Loucy (cell line): ENCODE measurements around the gene SMG7.

Experiments used
- H2AFZ ChIP-seq: fragments of 200-600 bp; sonication (generic); 2 replicates; pipeline ENCODE4 v1.6.0; 2016; ENCODE audit warnings: antibody characterized with exemption, mild to moderate bottlenecking, low read length, moderate library complexity
- H3F3A ChIP-seq: fragments of 200-600 bp; 2 replicates; pipeline ENCODE4 v1.6.0; 2016; ENCODE audit warnings: antibody characterized with exemption, low read depth, mild to moderate bottlenecking
- H3K27me3 ChIP-seq: fragments of 200-600 bp; sonication (generic); 2 replicates; pipeline ENCODE4 v1.6.1; 2014; ENCODE audit warnings: low read length, mild to moderate bottlenecking; ENCODE audit not compliant: insufficient read depth, poor library complexity, severe bottlenecking
- H3K36me3 ChIP-seq: fragments of 200-600 bp; sonication (generic); 2 replicates; pipeline ENCODE4 v1.6.1; 2016; ENCODE audit warnings: low read length; ENCODE audit not compliant: insufficient read depth
- H3K4me1 ChIP-seq: fragments of 200-600 bp; sonication (generic); 2 replicates; pipeline ENCODE4 v1.5.1; 2014; ENCODE audit warnings: low read length, mild to moderate bottlenecking; ENCODE audit not compliant: insufficient read depth, poor library complexity, severe bottlenecking
- H3K4me2 ChIP-seq: fragments of 200-600 bp; sonication (generic); 2 replicates; pipeline ENCODE4 v1.6.0; 2014; ENCODE audit warnings: antibody characterized with exemption, low read length, low read depth, mild to moderate bottlenecking; ENCODE audit not compliant: poor library complexity, severe bottlenecking
- H3K4me3 ChIP-seq: fragments of 200-600 bp; sonication (generic); 2 replicates; pipeline ENCODE4 v1.5.1; 2014; ENCODE audit warnings: low read length, mild to moderate bottlenecking, mixed read lengths; ENCODE audit not compliant: poor library complexity, severe bottlenecking
- H3K79me2 ChIP-seq: fragments of 200-600 bp; sonication (generic); 2 replicates; pipeline ENCODE4 v1.6.1; 2014; ENCODE audit warnings: low read length; ENCODE audit not compliant: insufficient read depth
- H3K9ac ChIP-seq: fragments of 200-600 bp; sonication (generic); 2 replicates; pipeline ENCODE4 v1.6.0; 2014; ENCODE audit warnings: mild to moderate bottlenecking, low read depth, low read length, moderate library complexity; ENCODE audit not compliant: poor library complexity, severe bottlenecking
- H3K9me2 ChIP-seq: fragments of 200-600 bp; sonication (generic); replicated peaks from 2 replicates; pipeline ENCODE4 v1.6.1; 2016; ENCODE audit warnings: low read depth, low read length, mixed read lengths
- H3K9me3 ChIP-seq: fragments of 200-600 bp; sonication (generic); 2 replicates; pipeline ENCODE4 v1.6.1; 2014; ENCODE audit warnings: mild to moderate bottlenecking, antibody characterized with exemption, low read length, low read depth; ENCODE audit not compliant: insufficient read depth
- H4K20me1 ChIP-seq: fragments of 200-600 bp; sonication (generic); 2 replicates; pipeline ENCODE4 v1.6.0; 2014; ENCODE audit warnings: antibody characterized with exemption, low read length, mild to moderate bottlenecking; ENCODE audit not compliant: insufficient read depth, poor library complexity, severe bottlenecking
- EZH2phosphoT487 ChIP-seq: fragments of 200-600 bp; IDR thresholded peaks from 2 replicates; pipeline ENCODE4 v1.6.1; 2018; ENCODE audit warnings: antibody characterized with exemption, mild to moderate bottlenecking, moderate library complexity, borderline replicate concordance
- TF ChIP-seq, protein P1 (sequence below): fragments of 200-600 bp; sonication (generic); conservative IDR thresholded peaks from 2 replicates; pipeline ENCODE4 v1.5.1; 2014; ENCODE audit warnings: mild to moderate bottlenecking, antibody characterized with exemption, low read length

Gene SMG7

DNA sequence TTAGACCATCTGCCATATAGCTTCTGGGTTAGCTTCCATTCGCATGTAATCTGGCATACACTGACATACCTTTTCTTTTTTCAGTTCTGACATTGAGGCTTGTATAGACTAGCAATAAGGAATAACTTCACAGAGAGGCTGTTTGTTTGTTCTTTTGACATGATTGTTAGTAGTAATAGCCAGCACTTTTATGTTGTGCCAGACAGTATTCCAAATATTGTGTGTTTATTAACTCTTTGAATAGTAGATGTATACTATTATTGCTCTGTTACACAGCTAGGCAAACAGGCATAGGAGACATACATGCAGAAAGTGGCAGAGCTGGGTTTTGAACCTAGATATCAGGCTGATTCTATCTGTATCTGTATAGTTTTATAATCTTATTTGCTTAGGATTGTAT lies 12.6 kb downstream of the SMG7 start:
- no peaks in the 10 kb centered on the region for H3F3A ChIP-seq
- no peaks in the 10 kb centered on the region for H3K9me2 ChIP-seq
- no peak overlapping the region for H3K4me3 ChIP-seq
- H3K79me2 ChIP-seq: peaks cover 99% of the 10 kb centered on the region
- H2AFZ ChIP-seq: no peak overlapping the region
- H3K9ac ChIP-seq: no peak overlapping the region
- no peaks in the 10 kb centered on the region for H3K36me3 ChIP-seq
- no peak for TF ChIP-seq EZH2phosphoT487
- TF ChIP-seq, protein P1, sequence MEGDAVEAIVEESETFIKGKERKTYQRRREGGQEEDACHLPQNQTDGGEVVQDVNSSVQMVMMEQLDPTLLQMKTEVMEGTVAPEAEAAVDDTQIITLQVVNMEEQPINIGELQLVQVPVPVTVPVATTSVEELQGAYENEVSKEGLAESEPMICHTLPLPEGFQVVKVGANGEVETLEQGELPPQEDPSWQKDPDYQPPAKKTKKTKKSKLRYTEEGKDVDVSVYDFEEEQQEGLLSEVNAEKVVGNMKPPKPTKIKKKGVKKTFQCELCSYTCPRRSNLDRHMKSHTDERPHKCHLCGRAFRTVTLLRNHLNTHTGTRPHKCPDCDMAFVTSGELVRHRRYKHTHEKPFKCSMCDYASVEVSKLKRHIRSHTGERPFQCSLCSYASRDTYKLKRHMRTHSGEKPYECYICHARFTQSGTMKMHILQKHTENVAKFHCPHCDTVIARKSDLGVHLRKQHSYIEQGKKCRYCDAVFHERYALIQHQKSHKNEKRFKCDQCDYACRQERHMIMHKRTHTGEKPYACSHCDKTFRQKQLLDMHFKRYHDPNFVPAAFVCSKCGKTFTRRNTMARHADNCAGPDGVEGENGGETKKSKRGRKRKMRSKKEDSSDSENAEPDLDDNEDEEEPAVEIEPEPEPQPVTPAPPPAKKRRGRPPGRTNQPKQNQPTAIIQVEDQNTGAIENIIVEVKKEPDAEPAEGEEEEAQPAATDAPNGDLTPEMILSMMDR: no peak
- H3K4me2 ChIP-seq: no peak overlapping the region
- H3K4me1 ChIP-seq: peaks cover 46% of the 10 kb centered on the region
- H3K27me3 ChIP-seq: no peaks in the 10 kb centered on the region
- H3K9me3 ChIP-seq: no peaks in the 10 kb centered on the region
- peaks cover 93% of the 10 kb centered on the region for H4K20me1 ChIP-seq

DNA sequence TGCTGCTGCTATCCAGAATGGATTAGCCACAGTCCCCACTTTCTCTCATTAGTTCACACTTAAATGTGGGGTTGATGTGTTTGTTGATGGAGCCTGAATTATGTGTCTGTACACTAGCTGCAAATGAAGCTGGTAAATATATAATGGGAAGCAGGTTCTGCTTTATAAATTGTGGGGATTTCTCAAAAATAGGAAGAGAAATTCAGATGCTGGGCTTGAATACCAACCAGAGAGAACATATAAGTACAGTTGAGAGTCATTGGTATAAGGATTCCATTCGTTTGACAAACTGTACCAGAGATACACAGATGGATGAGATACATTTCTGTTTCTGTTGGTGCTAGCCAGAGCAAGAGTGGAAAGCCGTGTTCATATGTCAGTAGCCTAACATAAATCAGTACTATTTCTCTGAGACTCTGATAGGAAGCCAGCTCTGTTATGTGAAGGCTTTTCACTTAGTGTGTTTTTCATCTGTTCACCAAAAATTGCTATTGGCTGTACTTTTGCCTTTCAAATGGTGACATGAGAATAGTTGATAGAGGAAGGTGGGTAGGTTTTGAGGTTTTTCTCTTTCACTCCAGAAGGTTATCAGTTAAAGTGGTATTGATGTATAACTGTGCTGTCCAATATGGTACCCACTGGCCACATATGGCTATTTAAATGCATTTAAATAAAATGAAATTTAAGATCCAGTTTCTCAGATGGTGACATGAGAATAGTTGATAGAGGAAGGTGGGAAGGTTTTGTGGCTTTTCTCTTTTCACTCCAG lies 15.6 kb downstream of the SMG7 start:
- Histone ChIP-seq H3K9ac (no peak overlapping the region), H3K4me1 (peaks cover 16% of the 10 kb centered on the region), H3K4me3 (no peak overlapping the region), H3K9me3 (no peaks in the 10 kb centered on the region), H3K27me3 (no peaks in the 10 kb centered on the region), H2AFZ (no peak overlapping the region), H3K36me3 (no peaks in the 10 kb centered on the region), H4K20me1 (peaks cover 89% of the 10 kb centered on the region), H3K9me2 (no peaks in the 10 kb centered on the region), H3K4me2 (no peak overlapping the region), H3F3A (no peaks in the 10 kb centered on the region), H3K79me2 (peaks cover 96% of the 10 kb centered on the region)
- no peak for TF ChIP-seq EZH2phosphoT487
- TF ChIP-seq, protein P1: no peak

DNA sequence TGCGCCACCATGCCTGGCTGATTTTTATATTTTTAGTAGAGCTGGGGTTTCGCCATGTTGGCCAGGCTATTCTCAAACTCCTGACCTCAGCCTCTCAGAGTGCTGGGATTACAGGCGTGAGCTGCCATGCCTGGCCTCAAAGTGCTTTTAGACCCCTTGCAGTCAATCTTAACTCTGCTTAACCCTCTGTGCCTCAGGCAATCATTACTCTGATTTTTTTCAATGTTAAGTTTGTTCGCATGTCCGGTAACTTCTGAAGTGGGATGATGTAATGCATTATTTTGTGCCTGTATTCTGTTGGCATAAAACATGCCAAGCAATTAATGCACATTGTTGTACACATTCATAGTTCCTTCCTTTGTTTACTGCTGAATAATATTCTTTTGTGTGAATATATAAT lies 18.6 kb downstream of the SMG7 start:
- Histone ChIP-seq H2AFZ (no peak overlapping the region), H3F3A (no peaks in the 10 kb centered on the region), H3K27me3 (no peaks in the 10 kb centered on the region), H4K20me1 (peaks cover 84% of the 10 kb centered on the region), H3K9ac (no peak overlapping the region), H3K9me2 (no peaks in the 10 kb centered on the region), H3K4me1 (peaks cover 7% of the 10 kb centered on the region), H3K4me2 (no peak overlapping the region), H3K9me3 (no peaks in the 10 kb centered on the region), H3K79me2 (peaks cover 94% of the 10 kb centered on the region), H3K36me3 (no peaks in the 10 kb centered on the region; the same call in 1 of the 2 replicates), H3K4me3 (no peak overlapping the region)
- TF ChIP-seq, protein P1: no peak
- TF ChIP-seq EZH2phosphoT487: no peak
